ENCODE data around the gene MAGI1. TPM values are rescaled to one million over a fixed set of nuclear protein-coding genes. Genes with fewer than 3 reads are reported as not detected.

MAGI1 gene
- total RNA-seq, 1 donor from 2014 or later, result 18.7 TPM

DNA sequence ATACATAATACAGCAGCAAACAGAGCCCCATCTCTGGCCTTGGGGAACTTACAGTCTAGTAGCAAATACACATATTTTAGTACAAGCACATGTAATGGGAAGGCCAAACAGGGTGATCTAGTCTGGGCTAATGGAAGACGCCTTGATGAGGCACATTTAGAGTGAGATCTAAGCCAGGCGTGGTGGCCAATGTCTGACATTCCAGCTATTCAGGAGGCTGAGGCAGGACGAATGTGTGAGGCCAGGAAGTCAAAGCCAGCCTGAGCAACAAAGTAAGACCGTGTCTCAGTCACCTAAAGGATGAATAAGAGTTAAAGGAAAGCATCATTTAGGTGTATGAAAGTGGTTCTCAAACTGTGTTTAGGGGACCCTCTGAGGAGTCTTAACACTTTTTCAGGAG lies 291.9 kb downstream of the MAGI1 start:
- Mint-ChIP-seq H3K4me3 (ENCODE audit: unreplicated experiment) (no peak overlapping the region), H3K27ac (ENCODE audit: unreplicated experiment) (no peak overlapping the region), H3K9me3 (ENCODE audit: low read depth) (no peaks in the 10 kb centered on the region), H3K27me3 (ENCODE audit: low read depth) (no peaks in the 10 kb centered on the region), H3K36me3 (ENCODE audit: low read depth) (no peaks in the 10 kb centered on the region), H3K4me1 (ENCODE audit: low read depth) (no peaks in the 10 kb centered on the region)
- TF ChIP-seq, protein P1, sequence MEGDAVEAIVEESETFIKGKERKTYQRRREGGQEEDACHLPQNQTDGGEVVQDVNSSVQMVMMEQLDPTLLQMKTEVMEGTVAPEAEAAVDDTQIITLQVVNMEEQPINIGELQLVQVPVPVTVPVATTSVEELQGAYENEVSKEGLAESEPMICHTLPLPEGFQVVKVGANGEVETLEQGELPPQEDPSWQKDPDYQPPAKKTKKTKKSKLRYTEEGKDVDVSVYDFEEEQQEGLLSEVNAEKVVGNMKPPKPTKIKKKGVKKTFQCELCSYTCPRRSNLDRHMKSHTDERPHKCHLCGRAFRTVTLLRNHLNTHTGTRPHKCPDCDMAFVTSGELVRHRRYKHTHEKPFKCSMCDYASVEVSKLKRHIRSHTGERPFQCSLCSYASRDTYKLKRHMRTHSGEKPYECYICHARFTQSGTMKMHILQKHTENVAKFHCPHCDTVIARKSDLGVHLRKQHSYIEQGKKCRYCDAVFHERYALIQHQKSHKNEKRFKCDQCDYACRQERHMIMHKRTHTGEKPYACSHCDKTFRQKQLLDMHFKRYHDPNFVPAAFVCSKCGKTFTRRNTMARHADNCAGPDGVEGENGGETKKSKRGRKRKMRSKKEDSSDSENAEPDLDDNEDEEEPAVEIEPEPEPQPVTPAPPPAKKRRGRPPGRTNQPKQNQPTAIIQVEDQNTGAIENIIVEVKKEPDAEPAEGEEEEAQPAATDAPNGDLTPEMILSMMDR (IDR thresholded peaks at IDR 0.05), result no peak
- no peak for DNase-seq (ENCODE audit: low spot score)

DNA sequence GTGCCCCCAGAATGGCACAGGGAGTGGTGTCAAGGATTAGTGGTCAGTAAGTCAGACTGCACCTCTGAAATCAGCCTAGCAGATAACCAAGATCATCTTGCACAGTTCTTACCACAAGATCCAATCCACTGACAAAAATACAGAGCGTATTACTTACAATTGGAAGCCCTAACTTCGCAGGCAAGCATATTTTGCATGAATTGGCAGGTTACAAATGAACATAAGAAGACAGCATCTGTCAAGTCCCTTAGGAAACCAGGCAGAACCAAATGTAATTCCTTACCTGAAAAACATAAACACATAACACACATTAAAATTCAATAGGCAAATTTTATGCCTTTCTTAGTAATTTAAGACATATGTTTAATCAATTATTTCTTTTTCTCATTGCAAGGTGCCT lies 293.4 kb downstream of the MAGI1 start:
- Mint-ChIP-seq H3K4me1 (ENCODE audit: low read depth) (no peaks in the 10 kb centered on the region), H3K36me3 (ENCODE audit: low read depth) (no peaks in the 10 kb centered on the region), H3K27ac (ENCODE audit: unreplicated experiment) (no peak overlapping the region), H3K4me3 (ENCODE audit: unreplicated experiment) (no peak overlapping the region), H3K27me3 (ENCODE audit: low read depth) (no peaks in the 10 kb centered on the region), H3K9me3 (ENCODE audit: low read depth) (no peaks in the 10 kb centered on the region)
- no peak for DNase-seq (ENCODE audit: low spot score)
- TF ChIP-seq, protein P1 (IDR thresholded peaks at IDR 0.05), result no peak

GRCh38 chr3:65742914-65743313 lies 295.8 kb downstream of the MAGI1 start:
- Mint-ChIP-seq H3K36me3 (ENCODE audit: low read depth) (no peaks in the 10 kb centered on the region), H3K4me1 (ENCODE audit: low read depth) (no peaks in the 10 kb centered on the region), H3K9me3 (ENCODE audit: low read depth) (no peaks in the 10 kb centered on the region), H3K27ac (ENCODE audit: unreplicated experiment) (no peak overlapping the region), H3K4me3 (ENCODE audit: unreplicated experiment) (no peak overlapping the region), H3K27me3 (ENCODE audit: low read depth) (no peaks in the 10 kb centered on the region)
- TF ChIP-seq, protein P1 (IDR thresholded peaks at IDR 0.05), result no peak
- no peak for DNase-seq (ENCODE audit: low spot score)

DNA sequence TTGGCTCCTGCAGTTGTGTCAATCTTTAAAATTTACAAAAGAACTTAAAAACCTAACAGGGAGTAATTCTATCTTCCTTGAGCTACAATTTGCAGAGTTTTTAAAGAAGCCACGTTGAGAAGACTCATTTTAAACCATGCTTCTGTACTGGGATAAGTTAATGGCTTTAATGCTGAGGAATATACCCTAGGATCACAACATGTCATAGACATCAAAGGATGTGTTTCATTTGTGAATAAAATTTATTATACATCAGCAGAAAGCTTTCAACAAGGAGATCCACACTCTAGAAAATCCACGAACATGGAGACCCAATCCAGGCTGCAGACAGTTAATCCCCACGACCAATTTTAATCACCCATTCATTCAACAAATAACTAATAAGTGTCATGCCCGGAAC lies 297.2 kb downstream of the MAGI1 start:
- no peaks in the 10 kb centered on the region for H3K4me1 Mint-ChIP-seq (ENCODE audit: low read depth)
- no peak for DNase-seq (ENCODE audit: low spot score)
- H3K9me3 Mint-ChIP-seq (ENCODE audit: low read depth), result no peaks in the 10 kb centered on the region
- no peak overlapping the region for H3K27ac Mint-ChIP-seq (ENCODE audit: unreplicated experiment)
- TF ChIP-seq, protein P1 (IDR thresholded peaks at IDR 0.05), result no peak
- H3K4me3 Mint-ChIP-seq (ENCODE audit: unreplicated experiment), result no peak overlapping the region
- H3K27me3 Mint-ChIP-seq (ENCODE audit: low read depth), result no peaks in the 10 kb centered on the region
- no peaks in the 10 kb centered on the region for H3K36me3 Mint-ChIP-seq (ENCODE audit: low read depth)

GRCh38 chr3:65739901-65740541 lies 298.7 kb downstream of the MAGI1 start:
- Mint-ChIP-seq H3K27me3 (ENCODE audit: low read depth) (no peaks in the 10 kb centered on the region), H3K27ac (ENCODE audit: unreplicated experiment) (no peak overlapping the region), H3K4me3 (ENCODE audit: unreplicated experiment) (no peak overlapping the region), H3K4me1 (ENCODE audit: low read depth) (no peaks in the 10 kb centered on the region), H3K36me3 (ENCODE audit: low read depth) (no peaks in the 10 kb centered on the region), H3K9me3 (ENCODE audit: low read depth) (no peaks in the 10 kb centered on the region)
- TF ChIP-seq, protein P1 (IDR thresholded peaks at IDR 0.05), result no peak
- DNase-seq (ENCODE audit: low spot score), result no peak
